COR-L47 (cell line): ENCODE data around the gene RPUSD1.
"Not testable (repeated sequence)": the region's sequence is repeated elsewhere in the genome, so short reads cannot be mapped to it uniquely, and the experiment has no call there.

ENCODE experiments used
- DNase-seq: peaks from one replicate; lab custom pipeline; 2025; lab: John Stamatoyannopoulos, UW

RPUSD1 gene

GRCh38 chr16:783404-784161 lies 4.6 kb downstream of the RPUSD1 start:
- DNase-seq = no peak

GRCh38 chr16:782766-783403 lies 5.3 kb downstream of the RPUSD1 start:
- peak; percentile 89 for DNase-seq

- DNase-seq = no peak
Observed at GRCh38 chr16:782258-782657, 5.9 kb downstream of the RPUSD1 start.

GRCh38 chr16:781346-782010 lies 6.7 kb downstream of the RPUSD1 start:
- no peak for DNase-seq

- DNase-seq = no peak
Observed at GRCh38 chr16:780296-780695, 7.9 kb downstream of the RPUSD1 start.

- DNase-seq = no peak
Observed at GRCh38 chr16:779561-779960, 8.6 kb downstream of the RPUSD1 start.

- no peak for DNase-seq
Observed at GRCh38 chr16:778909-779527, 9.2 kb downstream of the RPUSD1 start.

GRCh38 chr16:778447-778846 lies 9.7 kb downstream of the RPUSD1 start:
- no peak for DNase-seq

- DNase-seq = no peak
Observed at GRCh38 chr16:777826-778225, 10.4 kb downstream of the RPUSD1 start.

GRCh38 chr16:776824-777223 lies 11.4 kb downstream of the RPUSD1 start:
- no peak for DNase-seq

- DNase-seq = not testable (repeated sequence)
Observed at GRCh38 chr16:776298-776697, 11.9 kb downstream of the RPUSD1 start.

- no peak for DNase-seq
Observed at GRCh38 chr16:775236-775796, 12.9 kb downstream of the RPUSD1 start.

GRCh38 chr16:774086-775001 lies 13.8 kb downstream of the RPUSD1 start:
- no peak for DNase-seq

- no peak for DNase-seq
Observed at GRCh38 chr16:772959-773358, 15.2 kb downstream of the RPUSD1 start.

GRCh38 chr16:770411-770810 lies 17.8 kb downstream of the RPUSD1 start:
- DNase-seq = no peak

- DNase-seq = no peak
Observed at GRCh38 chr16:769934-770333, 18.2 kb downstream of the RPUSD1 start.

GRCh38 chr16:769184-769784 lies 18.9 kb downstream of the RPUSD1 start:
- DNase-seq = no peak

GRCh38 chr16:768428-768827 lies 19.8 kb downstream of the RPUSD1 start:
- no peak for DNase-seq

GRCh38 chr16:767743-768235 lies 20.4 kb downstream of the RPUSD1 start:
- no peak for DNase-seq

- no peak for DNase-seq
Observed at GRCh38 chr16:766820-767640, 21.2 kb downstream of the RPUSD1 start.
